H1 (cell line): Measurements from ENCODE around the gene LEMD2. TPM values are rescaled to one million over a fixed set of nuclear protein-coding genes. Genes with fewer than 3 reads are reported as not detected.

Experiments used
- CTCF ChIA-PET: fragments of 300-600 bp; sonication (Branson Sonifier 250); formaldehyde crosslinking; loops from one replicate; lab custom pipeline; 2021; ENCODE audit not compliant: partially characterized antibody; lab: Charles Lee
- POLR2A ChIA-PET: fragments of 300-600 bp; sonication (Branson Sonifier 250); formaldehyde crosslinking; loops from one replicate; lab custom pipeline; 2021; ENCODE audit warnings: inconsistent platforms; ENCODE audit not compliant: partially characterized antibody; lab: Charles Lee
- DNase-seq, 2 experiments: peaks; one replicate each; pipeline versions ENCODE4 v3.0.0 to v3.0.0-alpha.2; 2010 to 2022; ENCODE audit warnings: low spot score in 2 of 2, low read depth in 1 of 2, mixed read lengths in 1 of 2
- FAIRE-seq: peaks from 2 replicates; lab custom pipeline; 2011; peaks lifted over from hg19 to GRCh38; lab: Jason Lieb, UNC
- H2AFZ ChIP-seq: 2 replicates; pipeline ENCODE4 v1.8.1; 2012; ENCODE audit warnings: low read length, inconsistent platforms
- H2AK5ac ChIP-seq: 2 replicates; pipeline ENCODE4 v1.6.1; 2013; ENCODE audit warnings: low read depth, low read length
- H2BK120ac ChIP-seq: replicated peaks from 2 replicates; pipeline ENCODE3; 2013; ENCODE audit warnings: low read depth, low read length, inconsistent platforms
- H2BK12ac ChIP-seq: 2 replicates; pipeline ENCODE4 v1.6.1; 2013; ENCODE audit warnings: low read depth, low read length
- H2BK15ac ChIP-seq: 2 replicates; pipeline ENCODE4 v1.6.1; 2013; ENCODE audit warnings: low read length
- H2BK20ac ChIP-seq: 2 replicates; pipeline ENCODE4 v1.6.1; 2013; ENCODE audit warnings: low read length
- H2BK5ac ChIP-seq: 2 replicates; pipeline ENCODE4 v1.6.1; 2013; ENCODE audit warnings: low read depth, low read length
- H3K14ac ChIP-seq: 2 replicates; pipeline ENCODE4 v1.6.1; 2013; ENCODE audit warnings: inconsistent platforms; ENCODE audit not compliant: insufficient read length
- H3K18ac ChIP-seq: 2 replicates; pipeline ENCODE4 v1.6.1; 2013; ENCODE audit warnings: low read length; ENCODE audit errors: extremely low read depth
- H3K23ac ChIP-seq: 2 replicates; pipeline ENCODE4 v1.6.1; 2013; ENCODE audit warnings: inconsistent platforms; ENCODE audit not compliant: insufficient read length
- H3K23me2 ChIP-seq: 2 replicates; pipeline ENCODE4 v1.6.1; 2013; ENCODE audit warnings: low read depth, low read length
- H3K27ac ChIP-seq: 2 replicates; pipeline ENCODE4 v1.6.1; 2011; ENCODE audit warnings: low read depth, low read length, inconsistent platforms
- H3K27me3 ChIP-seq, 4 experiments: replicated peaks in 1 of 4; 1 replicate in 1 of 4; 2 replicates in 3 of 4; pipeline versions ENCODE4 v1.6.1 to v1.8.1; 2011 to 2013; ENCODE audit warnings: low read length in 3 of 4, mild to moderate bottlenecking in 3 of 4, inconsistent platforms in 2 of 4, mixed read lengths in 2 of 4, moderate library complexity in 1 of 4; ENCODE audit not compliant: control insufficient read depth in 3 of 4, insufficient read depth in 3 of 4; ENCODE audit errors: extremely low read depth in 1 of 4
- H3K36me3 ChIP-seq, 4 experiments: 2 replicates each; pipeline versions ENCODE4 v1.6.1 to v1.8.1; 2011 to 2013; ENCODE audit warnings: mild to moderate bottlenecking in 4 of 4, low read length in 3 of 4, moderate library complexity in 2 of 4, control low read depth in 1 of 4, inconsistent platforms in 1 of 4; ENCODE audit not compliant: insufficient read depth in 4 of 4, control insufficient read depth in 2 of 4
- H3K4ac ChIP-seq: replicated peaks from 2 replicates; pipeline ENCODE3; 2013; ENCODE audit warnings: low read length, low read depth, mixed read lengths, inconsistent platforms; ENCODE audit not compliant: insufficient read length
- H3K4me1 ChIP-seq, 4 experiments: replicated peaks in 1 of 4; 1 replicate in 1 of 4; 2 replicates in 3 of 4; pipeline versions ENCODE4 v1.6.1 to v1.8.1; 2011 to 2013; ENCODE audit warnings: low read length in 3 of 4, inconsistent platforms in 2 of 4, mixed read lengths in 1 of 4; ENCODE audit not compliant: insufficient read depth in 4 of 4, control insufficient read depth in 3 of 4
- H3K4me2 ChIP-seq, 2 experiments: 2 replicates each; pipeline versions ENCODE4 v1.6.1 to v1.8.1; 2011 to 2013; ENCODE audit warnings: low read depth in 2 of 2, low read length in 2 of 2, control low read depth in 1 of 2, inconsistent platforms in 1 of 2, mild to moderate bottlenecking in 1 of 2; ENCODE audit not compliant: insufficient read depth in 1 of 2
- H3K4me3 ChIP-seq, 4 experiments: fragments of 200-600, 300-600 bp in 1 of 4; sonication (generic), shearing (Covaris generic), sonication (Bioruptor Twin) in 1 of 4; 2 replicates each; pipeline versions ENCODE4 v1.5.1 to v1.8.1; 2011 to 2016; ENCODE audit warnings: low read length in 4 of 4, low read depth in 3 of 4, control low read depth in 2 of 4, inconsistent platforms in 2 of 4, mild to moderate bottlenecking in 2 of 4, mixed read lengths in 1 of 4, moderate library complexity in 1 of 4; ENCODE audit not compliant: insufficient read depth in 2 of 4; ENCODE audit errors: extremely low read depth in 1 of 4
- H3K56ac ChIP-seq: replicated peaks from 2 replicates; pipeline ENCODE3; 2013; ENCODE audit warnings: low read depth, mild to moderate bottlenecking, mixed read lengths, low read length, inconsistent platforms; ENCODE audit not compliant: insufficient read length
- H3K79me1 ChIP-seq: 2 replicates; pipeline ENCODE4 v1.6.1; 2013; ENCODE audit warnings: low read depth, low read length, control low read depth
- H3K79me2 ChIP-seq, 2 experiments: 2 replicates each; pipeline versions ENCODE4 v1.6.1 to v1.8.1; 2012 to 2013; ENCODE audit warnings: low read length in 2 of 2, mild to moderate bottlenecking in 2 of 2, inconsistent platforms in 1 of 2; ENCODE audit not compliant: insufficient read depth in 2 of 2, control insufficient read depth in 1 of 2
- H3K9ac ChIP-seq, 4 experiments: replicated peaks in 1 of 4; 1 replicate in 1 of 4; 2 replicates in 3 of 4; pipeline versions ENCODE4 v1.6.1 to v1.8.1; 2011 to 2013; ENCODE audit warnings: low read depth in 3 of 4, low read length in 3 of 4, control low read depth in 2 of 4, mild to moderate bottlenecking in 2 of 4, moderate library complexity in 2 of 4, inconsistent platforms in 1 of 4; ENCODE audit errors: extremely low read depth in 1 of 4
- H3K9me3 ChIP-seq, 2 experiments: 2 replicates each; pipeline versions ENCODE4 v1.6.1 to v1.8.1; 2012 to 2013; ENCODE audit warnings: mild to moderate bottlenecking in 2 of 2, moderate library complexity in 2 of 2, control low read depth in 1 of 2, inconsistent platforms in 1 of 2, low read depth in 1 of 2, low read length in 1 of 2, mixed read lengths in 1 of 2; ENCODE audit not compliant: insufficient read depth in 2 of 2
- H4K20me1 ChIP-seq, 2 experiments: replicated peaks in 1 of 2; 2 replicates each; pipeline versions ENCODE3 to v1.8.1; 2011 to 2013; ENCODE audit warnings: inconsistent platforms in 2 of 2, low read length in 2 of 2, mild to moderate bottlenecking in 1 of 2; ENCODE audit not compliant: insufficient read depth in 2 of 2, control insufficient read depth in 1 of 2
- H4K5ac ChIP-seq: 2 replicates; pipeline ENCODE4 v1.6.1; 2013; ENCODE audit warnings: low read length, low read depth, mixed read lengths, inconsistent platforms; ENCODE audit not compliant: insufficient read length
- H4K8ac ChIP-seq: 2 replicates; pipeline ENCODE4 v1.8.0; 2013; ENCODE audit warnings: mild to moderate bottlenecking, moderate library complexity, low read length, inconsistent platforms; ENCODE audit not compliant: insufficient read depth; ENCODE audit errors: extremely low read depth
- H4K91ac ChIP-seq: replicated peaks from 2 replicates; pipeline ENCODE3; 2013; ENCODE audit warnings: low read length, mixed read lengths, inconsistent platforms; ENCODE audit not compliant: insufficient read length
- BCL11A ChIP-seq, 2 experiments: IDR thresholded peaks; one replicate each; pipeline ENCODE4 v1.6.1; 2011; ENCODE audit warnings: low read depth in 2 of 2, low read length in 2 of 2, mild to moderate bottlenecking in 2 of 2
- KDM4A ChIP-seq: IDR thresholded peaks from one replicate; pipeline ENCODE4 v1.7.1; 2012; ENCODE audit warnings: low read depth, mild to moderate bottlenecking, moderate library complexity, low read length, inconsistent platforms; ENCODE audit not compliant: severe bottlenecking
- SAP30 ChIP-seq: fragments of 300-600 bp; sonication (generic); IDR thresholded peaks from 2 replicates; pipeline ENCODE4 v1.7.1; 2012; ENCODE audit warnings: low read length, moderate library complexity, mild to moderate bottlenecking, inconsistent platforms; ENCODE audit not compliant: insufficient read depth, insufficient replicate concordance
- TAF7 ChIP-seq: optimal IDR thresholded peaks from 2 replicates; pipeline ENCODE3; 2011; ENCODE audit warnings: low read depth, mild to moderate bottlenecking, inconsistent platforms, low read length, moderate library complexity, borderline replicate concordance
- WGBS, 2 experiments: shearing (Covaris generic) in 1 of 2; methylation state at CpG; one replicate each; pipeline versions ENCODE4 v1.1.6 to v1.1.7; 2013 to 2015; ENCODE audit warnings: low lambda C conversion rate in 2 of 2, mixed read lengths in 2 of 2, inconsistent platforms in 1 of 2, low coverage in 1 of 2, missing lambda C conversion rate in 1 of 2; ENCODE audit not compliant: insufficient replicate concordance in 2 of 2, insufficient coverage in 1 of 2, insufficient read length in 1 of 2; ENCODE audit errors: extremely low coverage in 1 of 2, missing lambda C conversion rate in 1 of 2; 5-methylcytosine and 5-hydroxymethylcytosine counted together
- polyA plus RNA-seq, 7 experiments: library from polyadenylated mRNA; depleted of rRNA in 3 of 7; stranded (reverse) in 5 of 7; unstranded in 2 of 7; fragments of >200 nt in 5 of 7; fragments of 200-250 nt in 2 of 7; gene quantifications; 1 replicate in 5 of 7; 2 replicates in 1 of 7; 4 replicates in 1 of 7; pipeline versions ENCODE4 v1.2.1 to v1.2.3, GENCODE V29; 2011 to 2013; ENCODE audit warnings: missing spikeins in 2 of 7, mixed read lengths in 2 of 7
- total RNA-seq: library from RNA; stranded (reverse); fragmentation: NEBNext Ultra II Directional; extraction: Animal tissue kit (Norgen Biotek cat#: 25700); gene quantifications from 2 replicates; pipeline ENCODE4 v1.2.1, GENCODE V29; 2021

The LEMD2 gene
- total and polyA plus RNA-seq, 2 of the 8 experiments (the other 6 are each of a cell fraction or from before 2014, with no cell fraction given), result 32.7 to 57.3 TPM

GRCh38 chr6:33783781-33784520 lies 5.0 kb downstream of the LEMD2 start:
- no peak overlapping the region for H3K9ac ChIP-seq
- H4K5ac ChIP-seq, result no peak overlapping the region
- WGBS, 2 experiments, result 92% methylated on average over 10 of the region's 10 CpGs; no CpG with 5 or more reads in 1 of the 2 experiments
- H3K27ac ChIP-seq, result no peak overlapping the region
- no peak for DNase-seq
- peaks cover 11 to 45% of the 10 kb centered on the region in 2 experiments for H3K79me2 ChIP-seq
- peaks cover 28 to 68% (median 40%) of the 10 kb centered on the region in 4 experiments for H3K4me1 ChIP-seq
- no peak overlapping the region for H4K91ac ChIP-seq
- ChIA-PET POLR2A (interaction anchor here (1.1 to 7.6 kb wide), 2 partner anchors 11 to 15 kb away, joined by 3 to 101 read pairs; no protein-coding TSS in a partner anchor), CTCF (interaction anchor here (0.5 to 6.6 kb wide), 3 partner anchors 14 to 385 kb away, joined by 3 to 105 read pairs (median 19); no protein-coding TSS in a partner anchor)
- H3K14ac ChIP-seq, result no peak overlapping the region
- no peak overlapping the region for H2BK120ac ChIP-seq
- no peak overlapping the region for H3K4me2 ChIP-seq
- H3K79me1 ChIP-seq, result peaks cover 8% of the 10 kb centered on the region
- FAIRE-seq, result no peak
- H2AFZ ChIP-seq, result no peak overlapping the region
- no peak overlapping the region for H3K4me3 ChIP-seq
- H2BK20ac ChIP-seq, result no peak overlapping the region
- no peaks in the 10 kb centered on the region for H3K9me3 ChIP-seq
- no peak overlapping the region for H4K8ac ChIP-seq
- no peak overlapping the region for H3K18ac ChIP-seq
- TF ChIP-seq BCL11A (IDR thresholded peaks at IDR 0.05; ENCODE audit: low read depth in 2 of 2, low read length in 2 of 2) (no peak), SAP30 (no peak), KDM4A (no peak), TAF7 (no peak)
- peaks cover 0 to 2% of the 10 kb centered on the region in 2 experiments for H4K20me1 ChIP-seq
- H2BK5ac ChIP-seq, result no peak overlapping the region
- H3K36me3 ChIP-seq, result peaks cover 18 to 63% (median 33%) of the 10 kb centered on the region in 4 experiments
- H3K27me3 ChIP-seq, result no peaks in the 10 kb centered on the region
- H2AK5ac ChIP-seq, result no peak overlapping the region
- no peak overlapping the region for H3K56ac ChIP-seq
- no peak overlapping the region for H2BK12ac ChIP-seq
- H3K23me2 ChIP-seq, result no peaks in the 10 kb centered on the region; the same call in 1 of the 2 replicates
- no peak overlapping the region for H3K23ac ChIP-seq
- no peak overlapping the region for H2BK15ac ChIP-seq
- H3K4ac ChIP-seq, result no peak overlapping the region
